ENCODE results near the gene FADS3.
A peak's percentile ranks its signal among the peaks of the same experiment; 100 is the strongest.
"Not testable (repeated sequence)": the region's sequence is repeated elsewhere in the genome, so short reads cannot be mapped to it uniquely, and the experiment has no call there.

The FADS3 gene

GRCh38 chr11:61899146-61899841, 7.9 kb upstream of the FADS3 start:
- peak; percentile 93 for DNase-seq (ENCODE audit: low spot score)
- FAIRE-seq, result peak; percentile 53

- FAIRE-seq, result no peak
- no peak for DNase-seq (ENCODE audit: low spot score)
These were observed 6.9 kb upstream of the FADS3 start for GRCh38 chr11:61898247-61898582.

- DNase-seq (ENCODE audit: low spot score) (peak; percentile 81), FAIRE-seq (no peak)
These were observed 6.3 kb upstream of the FADS3 start for GRCh38 chr11:61897387-61898246.

GRCh38 chr11:61896665-61897386, 5.5 kb upstream of the FADS3 start:
- no peak for FAIRE-seq
- no peak for DNase-seq (ENCODE audit: low spot score)

- DNase-seq (ENCODE audit: low spot score) (no peak), FAIRE-seq (no peak)
These were observed 4.3 kb upstream of the FADS3 start for GRCh38 chr11:61895718-61896059.

- FAIRE-seq (no peak), DNase-seq (ENCODE audit: low spot score) (no peak)
These were observed 3.8 kb upstream of the FADS3 start for GRCh38 chr11:61895046-61895717.

- DNase-seq (ENCODE audit: low spot score), result no peak
- no peak for FAIRE-seq
These were observed 2.6 kb upstream of the FADS3 start for GRCh38 chr11:61893981-61894380.

GRCh38 chr11:61892085-61892370, 683 bp upstream of the FADS3 start:
- FAIRE-seq (no peak), DNase-seq (ENCODE audit: low spot score) (no peak)

GRCh38 chr11:61890529-61891330, 615 bp downstream of the FADS3 start:
- peak; percentile 82 for DNase-seq (ENCODE audit: low spot score)
- FAIRE-seq, result no peak

- DNase-seq (ENCODE audit: low spot score), result no peak
- FAIRE-seq, result no peak
These were observed 1.5 kb downstream of the FADS3 start for GRCh38 chr11:61889831-61890230.

- no peak for FAIRE-seq
- no peak for DNase-seq (ENCODE audit: low spot score)
These were observed 2.8 kb downstream of the FADS3 start for GRCh38 chr11:61888590-61888989.

- peak; percentile 61 for DNase-seq (ENCODE audit: low spot score)
- FAIRE-seq, result peak; percentile 17
These were observed 3.4 kb downstream of the FADS3 start for GRCh38 chr11:61887839-61888494.

GRCh38 chr11:61886643-61887042, 4.7 kb downstream of the FADS3 start:
- FAIRE-seq (no peak), DNase-seq (ENCODE audit: low spot score) (no peak)

- DNase-seq (ENCODE audit: low spot score) (no peak), FAIRE-seq (no peak)
These were observed 5.4 kb downstream of the FADS3 start for GRCh38 chr11:61885784-61886580.

- DNase-seq (ENCODE audit: low spot score), result no peak
- no peak for FAIRE-seq
These were observed 6.1 kb downstream of the FADS3 start for GRCh38 chr11:61885166-61885778.

- FAIRE-seq, result no peak
- DNase-seq (ENCODE audit: low spot score), result no peak
These were observed 7.4 kb downstream of the FADS3 start for GRCh38 chr11:61883947-61884346.

GRCh38 chr11:61883327-61883726, 8.0 kb downstream of the FADS3 start:
- FAIRE-seq, result no peak
- no peak for DNase-seq (ENCODE audit: low spot score)

- FAIRE-seq (no peak), DNase-seq (ENCODE audit: low spot score) (no peak)
These were observed 8.5 kb downstream of the FADS3 start for GRCh38 chr11:61882879-61883278.

- not testable (repeated sequence) for FAIRE-seq; DNase-seq (ENCODE audit: low spot score)
These were observed 9.1 kb downstream of the FADS3 start for GRCh38 chr11:61882267-61882666.
